Spinal cord (tissue), 10 donors: Measurements from ENCODE around the gene TNNT2. TPM values are rescaled to one million over a fixed set of nuclear protein-coding genes. Genes with fewer than 3 reads are reported as not detected.

Experiments used
- DNase-seq, 6 donors: peaks; one replicate each; pipeline versions ENCODE4 v3.0.0 to v3.0.0-alpha.2; 2013 to 2015; ENCODE audit warnings: low spot score in 6 of 6, low read depth in 4 of 6
- H3K27ac ChIP-seq: one replicate; pipeline ENCODE4 v1.5.1; 2013; ENCODE audit warnings: low read depth, low read length, control low read depth
- H3K27me3 ChIP-seq: one replicate; pipeline ENCODE4 v1.6.1; 2013; ENCODE audit warnings: low read length; ENCODE audit not compliant: control insufficient read depth, insufficient read depth
- H3K36me3 ChIP-seq: one replicate; pipeline ENCODE4 v1.6.1; 2013; ENCODE audit warnings: low read length; ENCODE audit not compliant: control insufficient read depth, insufficient read depth
- H3K4me1 ChIP-seq: one replicate; pipeline ENCODE4 v1.6.1; 2013; ENCODE audit warnings: low read length; ENCODE audit not compliant: control insufficient read depth, insufficient read depth
- H3K4me3 ChIP-seq: one replicate; pipeline ENCODE4 v1.5.1; 2013; ENCODE audit warnings: low read depth, low read length, control low read depth
- H3K9me3 ChIP-seq: one replicate; pipeline ENCODE4 v1.6.1; 2013; ENCODE audit warnings: low read length; ENCODE audit not compliant: control insufficient read depth, insufficient read depth
- WGBS: methylation state at CpG from one replicate; pipeline ENCODE4 v1.1.5; 2013; ENCODE audit warnings: missing lambda C conversion rate; ENCODE audit not compliant: insufficient coverage; 5-methylcytosine and 5-hydroxymethylcytosine counted together
- polyA plus RNA-seq, 2 donors: library from polyadenylated mRNA; unstranded; fragments of 120-200 nt; gene quantifications; one replicate each; pipeline ENCODE4 v1.2.1, GENCODE V29; 2013; ENCODE audit not compliant: insufficient read length in 2 of 2
- total RNA-seq, 2 donors: library from RNA; depleted of rRNA in 1 of 2; stranded (reverse); fragments of 120-200 nt in 1 of 2; fragments of >200 nt in 1 of 2; gene quantifications; one replicate each; pipeline versions ENCODE4 v1.2.3 to v1.2.4, GENCODE V29; 2013 to 2014
- donor health status: healthy.

The TNNT2 gene
- total and polyA plus RNA-seq, 4 donors, result 1.4 to 23.4 (median 4.6) TPM

DNA sequence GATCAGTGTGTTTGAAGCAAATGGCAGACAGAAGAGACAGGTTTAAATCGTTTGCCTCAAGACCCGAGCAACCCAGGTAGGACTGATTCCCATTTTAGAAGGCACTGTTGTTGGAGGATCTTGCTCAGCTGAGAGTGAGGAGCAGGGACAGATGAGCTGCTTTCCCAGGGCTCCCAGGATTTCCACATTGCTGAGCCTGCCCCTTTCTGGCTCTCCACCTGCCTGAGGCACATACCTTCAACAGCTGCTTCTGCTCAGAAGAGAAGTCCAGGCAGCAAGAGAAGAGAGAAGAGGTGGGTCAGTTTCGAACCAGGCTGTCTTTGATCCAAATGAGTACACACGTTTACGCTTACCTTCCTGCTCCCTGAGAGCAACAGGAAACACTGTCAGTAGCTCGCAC, 5.7 kb downstream of the TNNT2 start:
- no peak for DNase-seq
- Histone ChIP-seq H3K27me3 (peaks cover 4% of the 10 kb centered on the region), H3K36me3 (no peaks in the 10 kb centered on the region), H3K9me3 (no peaks in the 10 kb centered on the region), H3K4me3 (no peak overlapping the region), H3K4me1 (peaks cover 13% of the 10 kb centered on the region), H3K27ac (no peak overlapping the region)
- WGBS, result 74% methylated on average over 5 of the region's 6 CpGs

DNA sequence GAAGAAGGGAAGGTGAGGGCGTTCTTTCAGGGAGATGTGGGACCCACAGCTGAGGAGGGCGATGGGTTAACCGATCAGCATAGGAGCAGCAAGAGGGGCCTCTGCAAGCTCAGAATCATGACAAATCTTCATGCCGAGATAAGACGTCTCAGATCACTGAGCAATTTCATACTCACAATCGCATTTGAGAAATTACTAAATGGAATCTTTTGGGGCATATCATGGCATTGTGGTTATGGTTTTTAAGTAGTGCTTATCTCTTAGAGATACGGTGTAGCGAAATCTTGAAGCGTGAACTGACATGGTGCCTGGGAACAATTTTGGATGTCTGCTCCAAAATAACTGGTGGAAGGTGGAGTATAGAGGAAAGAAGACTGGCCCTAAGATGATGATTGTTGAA, 6.2 kb downstream of the TNNT2 start:
- no peaks in the 10 kb centered on the region for H3K36me3 ChIP-seq
- H3K4me3 ChIP-seq, result no peak overlapping the region
- H3K9me3 ChIP-seq, result no peaks in the 10 kb centered on the region
- peak in 1 of 6 donors; percentile 72 for DNase-seq
- peaks cover 13% of the 10 kb centered on the region for H3K4me1 ChIP-seq
- WGBS, result 78% methylated on average over 3 of the region's 9 CpGs
- H3K27ac ChIP-seq, result no peak overlapping the region
- peaks cover 4% of the 10 kb centered on the region for H3K27me3 ChIP-seq

- DNase-seq, result no peak
- Histone ChIP-seq H3K27me3 (peaks cover 4% of the 10 kb centered on the region), H3K4me1 (peaks cover 13% of the 10 kb centered on the region), H3K36me3 (no peaks in the 10 kb centered on the region), H3K9me3 (no peaks in the 10 kb centered on the region), H3K4me3 (no peak overlapping the region), H3K27ac (no peak overlapping the region)
- WGBS, result 66% methylated on average over 3 of the region's 3 CpGs
These were observed 7.0 kb downstream of the TNNT2 start for GRCh38 chr1:201370500-201370899.

- no peak for DNase-seq
- Histone ChIP-seq H3K4me1 (peaks cover 3% of the 10 kb centered on the region), H3K9me3 (no peaks in the 10 kb centered on the region), H3K27me3 (peaks cover 4% of the 10 kb centered on the region), H3K4me3 (no peak overlapping the region), H3K36me3 (no peaks in the 10 kb centered on the region), H3K27ac (no peak overlapping the region)
- 85% methylated on average over 6 of the region's 6 CpGs for WGBS
These were observed 8.3 kb downstream of the TNNT2 start for GRCh38 chr1:201369209-201369608.

DNA sequence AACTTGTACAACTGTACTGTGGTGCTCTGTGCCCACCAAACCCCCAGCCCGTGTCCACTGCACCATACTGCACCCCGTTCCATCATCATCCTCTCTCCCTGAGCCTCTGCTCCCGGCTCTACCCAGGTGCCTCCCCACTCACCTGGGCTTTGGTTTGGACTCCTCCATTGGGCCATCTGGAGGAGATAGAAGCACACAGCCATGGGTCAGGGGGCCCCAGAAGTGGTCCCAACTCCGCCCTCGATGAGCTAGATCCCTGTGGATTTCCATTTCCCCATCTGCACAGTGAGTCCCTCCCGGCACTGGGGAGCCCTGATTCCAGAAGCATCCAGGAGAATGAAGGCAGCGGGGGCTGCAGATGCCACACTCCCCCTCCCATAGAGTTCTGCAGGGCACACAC, 10.8 kb downstream of the TNNT2 start:
- no peak for DNase-seq
- Histone ChIP-seq H3K4me3 (no peak overlapping the region), H3K9me3 (no peaks in the 10 kb centered on the region), H3K27me3 (peaks cover 4% of the 10 kb centered on the region), H3K4me1 (peaks cover 3% of the 10 kb centered on the region), H3K36me3 (no peaks in the 10 kb centered on the region), H3K27ac (no peak overlapping the region)
- 80% methylated on average over 7 of the region's 7 CpGs for WGBS

GRCh38 chr1:201365251-201365650, 12.2 kb downstream of the TNNT2 start:
- H3K4me3 ChIP-seq, result no peak overlapping the region
- H3K9me3 ChIP-seq, result no peaks in the 10 kb centered on the region
- H3K4me1 ChIP-seq, result peaks cover 3% of the 10 kb centered on the region
- WGBS, result 83% methylated on average over 10 of the region's 11 CpGs
- no peak overlapping the region for H3K27ac ChIP-seq
- H3K36me3 ChIP-seq, result no peaks in the 10 kb centered on the region
- H3K27me3 ChIP-seq, result peaks cover 4% of the 10 kb centered on the region
- DNase-seq, result no peak

DNA sequence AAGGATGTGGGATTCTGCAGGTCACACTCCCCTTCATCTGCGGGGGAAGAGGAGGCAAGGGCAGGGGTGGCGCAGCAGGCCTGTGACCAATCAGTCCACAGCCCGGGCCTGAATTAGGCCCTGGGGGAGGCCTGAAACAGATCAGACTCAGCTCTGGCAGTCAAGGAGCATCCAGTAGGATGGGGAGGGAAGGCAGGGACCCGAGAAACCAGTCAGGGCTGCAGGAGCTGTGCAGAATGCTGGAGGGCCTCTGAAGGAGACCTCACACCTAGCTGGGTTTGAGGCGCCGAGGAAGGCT, 12.7 kb downstream of the TNNT2 start:
- H3K27me3 ChIP-seq, result peaks cover 2% of the 10 kb centered on the region
- H3K4me1 ChIP-seq, result peaks cover 3% of the 10 kb centered on the region
- no peaks in the 10 kb centered on the region for H3K36me3 ChIP-seq
- no peak for DNase-seq
- no peak overlapping the region for H3K4me3 ChIP-seq
- 80% methylated on average over 6 of the region's 6 CpGs for WGBS
- no peaks in the 10 kb centered on the region for H3K9me3 ChIP-seq
- no peak overlapping the region for H3K27ac ChIP-seq

DNA sequence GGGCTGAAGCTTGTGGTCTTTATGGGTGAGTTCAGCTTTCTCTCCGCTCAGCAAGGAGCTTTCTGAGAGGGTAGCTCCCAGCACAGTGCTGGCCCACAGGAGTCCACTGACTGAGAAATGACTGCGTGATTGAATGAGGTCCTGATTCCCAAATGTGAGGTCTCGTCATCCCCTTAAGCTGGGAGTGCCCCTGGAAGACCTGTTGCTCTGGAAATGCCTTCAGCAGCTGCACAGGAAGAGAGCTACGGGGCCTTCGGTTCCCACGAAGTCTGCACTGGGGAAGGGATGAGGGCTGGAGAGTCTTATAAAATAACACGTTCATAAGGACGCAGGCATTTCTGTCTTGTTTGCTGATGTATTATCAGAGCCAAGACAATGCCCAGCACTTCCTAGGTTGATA, 14.0 kb downstream of the TNNT2 start:
- no peak overlapping the region for H3K4me3 ChIP-seq
- H3K36me3 ChIP-seq, result no peaks in the 10 kb centered on the region
- H3K27me3 ChIP-seq, result no peaks in the 10 kb centered on the region
- 82% methylated on average over 6 of the region's 8 CpGs for WGBS
- no peaks in the 10 kb centered on the region for H3K4me1 ChIP-seq
- DNase-seq, result no peak
- no peaks in the 10 kb centered on the region for H3K9me3 ChIP-seq
- H3K27ac ChIP-seq, result no peak overlapping the region

DNA sequence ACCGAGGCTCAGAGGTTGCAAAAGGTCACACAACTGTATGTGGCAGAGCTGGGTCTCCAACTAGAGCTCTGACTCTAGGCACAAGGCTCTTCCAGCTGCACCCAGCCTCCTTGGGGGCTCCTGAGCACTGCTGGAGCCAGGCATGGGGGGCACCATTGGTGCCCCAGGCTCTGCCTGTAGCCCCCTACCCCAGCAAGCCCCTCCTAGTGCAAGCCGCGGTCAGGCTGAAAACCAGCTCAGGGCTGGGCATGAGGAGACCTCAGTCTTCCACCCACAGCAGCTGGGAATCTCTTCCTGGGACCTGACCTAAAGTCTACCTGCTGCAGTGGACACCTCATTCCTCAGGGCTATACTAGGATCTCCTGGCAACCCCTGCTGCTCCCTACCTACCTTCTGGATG, 14.6 kb downstream of the TNNT2 start:
- H3K4me3 ChIP-seq, result no peak overlapping the region
- no peaks in the 10 kb centered on the region for H3K27me3 ChIP-seq
- no peaks in the 10 kb centered on the region for H3K4me1 ChIP-seq
- DNase-seq, result no peak
- 92% methylated on average over 3 of the region's 3 CpGs for WGBS
- H3K27ac ChIP-seq, result no peak overlapping the region
- H3K9me3 ChIP-seq, result no peaks in the 10 kb centered on the region
- no peaks in the 10 kb centered on the region for H3K36me3 ChIP-seq

GRCh38 chr1:201361652-201362504, 15.6 kb downstream of the TNNT2 start:
- Histone ChIP-seq H3K4me3 (no peak overlapping the region), H3K36me3 (no peaks in the 10 kb centered on the region), H3K27me3 (no peaks in the 10 kb centered on the region), H3K27ac (no peak overlapping the region), H3K9me3 (no peaks in the 10 kb centered on the region), H3K4me1 (no peaks in the 10 kb centered on the region)
- DNase-seq, result peak in 2 of 6 donors; percentile 47 to 54
- WGBS, result 28% methylated on average over 5 of the region's 10 CpGs
